NCI-H345 (cell line): ENCODE measurements around the gene FFAR2.

ENCODE experiments used
- DNase-seq: peaks from one replicate; lab custom pipeline; 2025; lab: John Stamatoyannopoulos, UW

Gene FFAR2

DNA sequence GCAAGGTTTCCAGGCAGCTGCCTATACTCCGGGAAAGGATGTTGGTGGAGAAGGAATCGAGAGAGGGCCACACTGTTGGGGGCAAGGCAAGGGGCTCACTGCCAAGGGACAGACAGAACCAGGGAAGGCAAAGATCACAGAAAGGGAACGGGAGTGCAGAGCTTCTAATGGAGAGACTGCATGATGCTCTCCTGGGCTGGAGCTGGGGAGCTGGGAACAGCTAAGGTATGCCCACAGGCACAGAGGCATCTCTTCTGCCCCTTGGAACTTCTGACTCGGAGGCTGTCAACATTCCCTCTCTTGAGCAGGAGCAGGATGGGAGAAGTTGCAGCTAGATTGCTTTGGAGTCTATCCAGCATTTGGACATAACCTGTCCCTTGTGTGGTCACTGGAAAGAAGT lies 22.4 kb upstream of the FFAR2 start:
- DNase-seq = no peak

GRCh38 chr19:35427187-35427586 lies 20.9 kb upstream of the FFAR2 start:
- DNase-seq = no peak

DNA sequence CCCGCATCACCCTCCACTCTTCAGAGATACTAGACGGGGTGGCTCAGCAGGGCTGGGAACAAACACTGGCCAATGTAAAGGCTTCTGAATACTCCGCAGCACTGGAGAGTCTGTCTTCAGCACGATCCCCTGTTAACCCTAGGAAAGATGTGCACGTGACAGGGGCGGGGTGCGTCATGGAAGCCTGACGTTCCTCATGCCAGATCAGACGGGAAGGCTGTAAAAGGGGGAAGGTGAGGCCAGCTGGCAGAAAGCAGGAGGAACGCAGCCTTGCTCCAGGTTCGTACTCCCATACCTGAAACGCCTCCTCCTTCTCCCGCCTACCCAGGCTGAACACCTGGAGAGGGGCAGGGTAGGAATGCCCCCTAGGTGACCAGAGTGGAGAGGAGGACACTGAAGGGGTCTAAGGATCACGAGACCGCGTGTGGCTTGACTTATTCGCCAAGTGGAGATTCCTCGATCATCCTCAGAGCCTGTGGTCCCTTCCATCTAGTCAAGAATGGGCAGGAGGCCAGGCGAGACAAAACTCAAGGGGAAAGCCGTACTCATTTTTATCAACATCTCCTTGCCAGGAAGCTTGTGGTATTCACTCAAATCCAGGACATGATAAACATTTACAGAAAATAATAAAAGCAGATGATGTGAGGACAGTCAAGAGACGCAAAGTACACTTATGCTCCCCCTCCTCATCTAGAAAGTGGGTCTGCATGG lies 18.2 kb upstream of the FFAR2 start:
- no peak for DNase-seq

DNA sequence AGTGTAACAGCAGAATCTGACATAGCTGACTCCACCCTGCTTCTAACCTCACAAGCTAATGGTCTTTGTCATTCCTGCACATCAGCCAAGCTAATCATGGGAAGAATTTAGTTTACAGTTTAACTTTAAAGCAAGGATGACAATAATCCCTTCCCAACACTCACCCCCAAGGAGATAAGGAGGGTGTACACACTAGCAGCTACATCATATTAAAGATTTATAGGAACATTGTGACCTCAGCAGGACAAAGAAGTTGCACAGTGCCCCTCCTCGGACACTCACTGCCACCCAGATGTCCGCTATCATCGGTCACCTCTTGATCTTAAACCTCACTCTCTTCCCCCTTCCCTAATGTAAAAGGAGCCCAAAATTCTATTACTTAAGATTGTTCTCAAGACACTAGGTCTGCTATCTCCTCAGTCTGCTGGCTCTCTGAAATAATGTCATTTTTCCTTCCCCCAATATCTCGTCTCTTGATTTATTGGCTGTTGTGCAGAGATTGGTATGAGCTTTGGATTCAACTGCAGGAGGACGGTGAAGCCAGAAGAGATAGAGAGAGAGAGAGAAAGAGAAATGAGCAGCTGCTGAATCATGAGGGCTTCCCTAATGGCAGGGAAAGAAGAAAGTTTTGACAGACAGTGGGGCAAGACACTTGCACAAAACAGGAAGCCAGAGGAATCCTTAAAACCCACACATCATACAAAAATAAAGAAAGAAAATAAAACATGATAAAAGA lies 17.5 kb upstream of the FFAR2 start:
- no peak for DNase-seq

- DNase-seq = no peak
Measured at GRCh38 chr19:35431145-35431807, 16.8 kb upstream of the FFAR2 start.

GRCh38 chr19:35432911-35433310 lies 15.1 kb upstream of the FFAR2 start:
- no peak for DNase-seq

GRCh38 chr19:35433448-35433847 lies 14.6 kb upstream of the FFAR2 start:
- DNase-seq = no peak

- no peak for DNase-seq
Measured at GRCh38 chr19:35435896-35436295, 12.2 kb upstream of the FFAR2 start.

DNA sequence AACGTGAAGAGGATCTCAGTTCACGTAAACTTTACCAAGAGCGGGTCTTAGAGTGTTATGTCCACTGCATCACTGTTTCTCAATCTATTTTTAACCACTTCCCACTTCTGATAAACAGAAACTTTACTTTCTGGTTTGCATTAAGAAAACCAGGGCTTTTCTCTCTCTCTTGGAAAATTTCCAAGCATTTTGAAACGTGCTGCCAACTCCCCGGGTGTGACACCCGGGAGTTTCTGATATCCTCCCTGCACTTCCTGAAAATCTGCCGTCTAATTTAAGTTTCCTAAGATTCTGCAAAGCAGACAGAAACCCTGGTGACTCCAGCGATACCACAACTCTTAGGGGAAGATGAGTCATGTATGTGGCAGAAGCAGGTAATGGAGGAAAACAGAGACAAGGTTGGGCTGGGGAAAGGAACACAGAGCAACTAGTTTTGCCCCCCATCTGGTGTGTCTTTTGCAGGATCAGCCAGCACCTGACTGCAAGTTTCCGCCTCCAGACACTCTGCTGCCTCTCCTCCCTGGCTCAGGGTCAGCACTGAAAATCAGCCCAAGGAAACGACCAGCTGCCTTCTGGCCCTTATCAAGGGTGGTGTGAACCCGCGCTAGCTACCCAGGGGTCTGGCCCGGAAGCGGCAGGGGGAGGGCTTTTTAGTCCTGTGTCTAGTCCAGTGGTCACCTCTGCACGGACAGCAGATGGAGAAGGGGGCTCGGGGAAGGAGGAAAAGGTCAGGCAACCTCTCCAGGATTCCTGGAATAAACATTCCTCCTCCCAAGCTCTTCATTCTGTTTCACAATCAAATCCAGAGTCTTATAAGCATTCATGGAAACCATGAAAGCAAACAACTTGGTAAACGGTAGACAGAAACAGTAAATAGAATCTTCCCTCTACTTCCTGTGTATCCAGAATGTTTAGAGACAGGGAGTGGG lies 11.3 kb upstream of the FFAR2 start:
- DNase-seq = peak; percentile 21

- DNase-seq = no peak
Measured at GRCh38 chr19:35437406-35437951, 10.6 kb upstream of the FFAR2 start.

DNA sequence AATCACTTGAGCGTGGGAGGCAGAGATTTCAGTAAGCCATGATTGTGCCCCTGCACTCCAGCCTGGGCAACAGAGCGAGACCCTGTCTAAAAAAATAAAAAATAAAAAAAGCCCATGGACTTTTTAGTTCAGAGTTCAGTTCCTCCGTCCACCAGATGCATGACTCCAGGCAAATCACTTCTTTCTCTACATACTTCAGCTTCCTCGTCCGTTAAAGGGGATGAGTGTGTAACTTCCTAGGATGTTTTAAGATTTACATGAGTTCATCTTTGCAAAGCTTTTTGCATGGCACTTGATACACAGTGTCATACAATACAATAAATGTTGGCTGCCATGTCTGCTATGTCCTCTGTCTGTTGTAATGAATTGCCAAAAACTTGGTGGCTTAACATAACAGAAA lies 10.0 kb upstream of the FFAR2 start:
- no peak for DNase-seq

DNA sequence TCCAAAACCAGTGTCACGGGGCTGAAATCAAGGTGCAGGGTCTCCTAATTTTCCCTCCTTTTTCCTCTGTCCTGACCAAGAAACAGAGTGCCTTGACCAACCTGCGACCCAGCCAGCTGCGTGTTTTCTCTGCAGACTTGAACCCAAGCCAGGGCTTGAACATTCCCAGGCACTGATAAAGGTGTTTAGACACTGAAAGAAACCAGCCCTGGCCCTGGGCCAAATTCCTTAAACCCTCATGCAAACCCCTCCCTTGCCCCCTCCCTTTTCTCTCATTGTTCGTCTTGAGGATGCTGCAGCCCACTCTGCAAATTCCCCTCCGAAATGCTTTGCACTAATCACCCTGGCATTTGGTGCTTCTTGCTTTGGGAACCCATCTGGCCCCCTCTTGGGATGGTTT lies 9.5 kb upstream of the FFAR2 start:
- DNase-seq = no peak

DNA sequence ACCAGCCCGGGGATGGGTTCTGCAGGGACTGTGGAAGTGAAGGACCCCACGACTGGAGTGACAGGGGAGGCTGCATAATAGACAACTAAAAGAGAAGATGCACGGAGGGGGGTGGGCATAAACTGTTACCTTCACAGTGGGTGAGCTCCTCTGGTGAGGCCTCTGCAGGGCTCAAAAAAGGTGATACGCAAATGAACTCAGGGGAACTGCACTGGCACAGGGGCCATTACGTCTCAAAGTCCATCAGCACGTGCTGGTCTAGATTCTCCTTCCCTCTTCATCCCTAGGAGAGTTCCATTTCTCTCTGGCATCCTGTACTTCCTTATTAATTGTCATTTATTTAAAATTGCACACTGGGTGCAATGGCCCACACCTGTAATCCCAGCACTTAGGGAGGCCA lies 8.1 kb upstream of the FFAR2 start:
- no peak for DNase-seq

GRCh38 chr19:35442091-35442490 lies 6.0 kb upstream of the FFAR2 start:
- DNase-seq = no peak

GRCh38 chr19:35444735-35445134 lies 3.3 kb upstream of the FFAR2 start:
- DNase-seq = no peak

GRCh38 chr19:35445826-35446593 lies 2.0 kb upstream of the FFAR2 start:
- no peak for DNase-seq

DNA sequence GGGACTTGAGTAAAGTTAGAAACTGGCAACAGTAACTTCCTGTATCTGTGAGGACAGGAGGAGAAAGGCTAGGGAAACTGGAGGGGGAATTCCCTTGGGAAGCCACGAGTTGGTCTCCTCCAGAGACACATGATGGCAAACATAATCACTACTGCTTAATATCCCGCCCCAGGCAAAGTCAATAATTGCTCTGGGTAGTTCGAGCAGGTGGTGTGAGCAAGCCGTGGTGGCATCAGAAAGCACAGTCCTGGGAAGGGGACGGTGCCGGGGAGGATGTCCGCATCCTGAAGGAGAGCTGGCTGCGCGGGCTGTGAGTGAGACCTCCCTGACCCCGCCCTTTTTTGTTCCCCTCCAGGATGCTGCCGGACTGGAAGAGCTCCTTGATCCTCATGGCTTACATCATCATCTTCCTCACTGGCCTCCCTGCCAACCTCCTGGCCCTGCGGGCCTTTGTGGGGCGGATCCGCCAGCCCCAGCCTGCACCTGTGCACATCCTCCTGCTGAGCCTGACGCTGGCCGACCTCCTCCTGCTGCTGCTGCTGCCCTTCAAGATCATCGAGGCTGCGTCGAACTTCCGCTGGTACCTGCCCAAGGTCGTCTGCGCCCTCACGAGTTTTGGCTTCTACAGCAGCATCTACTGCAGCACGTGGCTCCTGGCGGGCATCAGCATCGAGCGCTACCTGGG lies 1.4 kb downstream of the FFAR2 start:
- peak; percentile 93 for DNase-seq

- no peak for DNase-seq
Measured at GRCh38 chr19:35451338-35452096, 3.5 kb downstream of the FFAR2 start.

DNA sequence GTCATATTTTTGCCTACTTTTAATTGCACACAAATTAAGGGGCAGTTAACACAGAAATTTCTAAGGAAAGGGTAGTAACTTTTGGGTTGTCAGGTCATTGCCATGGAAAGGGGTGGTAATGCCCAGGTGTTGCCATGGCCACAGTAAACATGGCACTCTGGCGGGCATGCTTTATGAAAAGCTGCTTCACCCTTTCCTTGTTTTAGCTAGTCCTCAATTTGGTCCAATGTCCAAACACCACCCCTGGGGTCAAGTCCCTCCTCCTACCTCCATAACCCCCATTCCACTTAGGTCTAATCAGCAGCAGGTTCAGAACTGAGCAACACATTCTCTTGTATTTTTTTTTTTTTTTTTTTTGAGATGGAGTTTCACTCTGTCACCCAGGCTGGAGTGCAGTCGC lies 6.6 kb downstream of the FFAR2 start:
- DNase-seq = no peak
